WTC11 (cell line): ENCODE results near the gene RGS6. TPM values are rescaled to one million over a fixed set of nuclear protein-coding genes. Genes with fewer than 3 reads are reported as not detected.

Experiments
- ATAC-seq: fragments of 200-7000 bp; cut with Tn5 transposase; 2 replicates; pipeline ENCODE4 v1.10.0; 2021; ENCODE audit warnings: mild to moderate bottlenecking, moderate library complexity
- CTCF ChIA-PET: fragments of 300-600 bp; sonication (Branson Sonifier 250); formaldehyde crosslinking; loops from one replicate; lab custom pipeline; 2021; ENCODE audit warnings: antibody characterized with exemption; lab: Charles Lee
- POLR2A ChIA-PET: fragments of 350-600 bp; sonication (Branson Sonifier 250); formaldehyde crosslinking; loops from one replicate; lab custom pipeline; 2021; ENCODE audit warnings: antibody characterized with exemption; lab: Charles Lee
- DNase-seq: peaks from one replicate; pipeline ENCODE4 v3.0.0; 2021; ENCODE audit warnings: low spot score
- H3K27ac Mint-ChIP-seq: 2 replicates; pipeline ENCODE4 v1.8.0; 2021; ENCODE audit warnings: mixed read lengths
- H3K27me3 Mint-ChIP-seq: 2 replicates; pipeline ENCODE4 v1.8.0; 2021; ENCODE audit warnings: low read depth, mild to moderate bottlenecking, moderate library complexity, mixed read lengths
- H3K36me3 Mint-ChIP-seq: 2 replicates; pipeline ENCODE4 v1.8.0; 2021; ENCODE audit warnings: mixed read lengths
- H3K4me1 Mint-ChIP-seq: 2 replicates; pipeline ENCODE4 v1.8.0; 2022; ENCODE audit warnings: mixed read lengths
- H3K4me3 Mint-ChIP-seq: 2 replicates; pipeline ENCODE4 v1.8.0; 2021; ENCODE audit warnings: mild to moderate bottlenecking, moderate library complexity, mixed read lengths
- H3K9me3 Mint-ChIP-seq: 2 replicates; pipeline ENCODE4 v1.8.0; 2021; ENCODE audit warnings: mixed read lengths
- ATF1 ChIP-seq: sonication (generic); formaldehyde crosslinking; IDR thresholded peaks from 2 replicates; pipeline ENCODE4 v1.8.1; 2023; ENCODE audit warnings: mild to moderate bottlenecking, moderate library complexity, missing genetic modification reagents
- CBFB ChIP-seq: sonication (generic); formaldehyde crosslinking; IDR thresholded peaks from 2 replicates; pipeline ENCODE4 v1.8.1; 2022; ENCODE audit warnings: mild to moderate bottlenecking, low read depth, missing genetic modification reagents
- ETV6 ChIP-seq: sonication (generic); formaldehyde crosslinking; IDR thresholded peaks from 2 replicates; pipeline ENCODE4 v1.8.1; 2022; ENCODE audit warnings: mild to moderate bottlenecking, missing genetic modification reagents
- HMGA2 ChIP-seq: fragments of 250-450 bp; sonication (Bioruptor Pico); IDR thresholded peaks from 2 replicates; pipeline ENCODE4 v1.4.0; 2021; ENCODE audit warnings: mild to moderate bottlenecking, moderate library complexity
- JUN ChIP-seq: sonication (generic); formaldehyde crosslinking; IDR thresholded peaks from 2 replicates; pipeline ENCODE4 v1.8.0; 2023; ENCODE audit warnings: mild to moderate bottlenecking, missing genetic modification reagents
- NR3C1 ChIP-seq: sonication (generic); formaldehyde crosslinking; conservative IDR thresholded peaks from 2 replicates; pipeline ENCODE4 v1.8.1; 2023; ENCODE audit warnings: low read depth, mild to moderate bottlenecking, missing genetic modification reagents
- OVOL2 ChIP-seq: fragments of 250-450 bp; sonication (Bioruptor Pico); IDR thresholded peaks from 2 replicates; pipeline ENCODE4 v1.9.0; 2021; ENCODE audit warnings: mild to moderate bottlenecking, borderline replicate concordance
- RELA ChIP-seq: sonication (generic); formaldehyde crosslinking; IDR thresholded peaks from 2 replicates; pipeline ENCODE4 v1.8.1; 2022; ENCODE audit warnings: missing genetic modification reagents, mild to moderate bottlenecking, borderline replicate concordance
- TP53 ChIP-seq: sonication (generic); formaldehyde crosslinking; IDR thresholded peaks from 2 replicates; pipeline ENCODE4 v1.8.1; 2023; ENCODE audit warnings: mild to moderate bottlenecking, missing genetic modification reagents
- ZNF396 ChIP-seq: fragments of 250-450 bp; sonication (Bioruptor Pico); IDR thresholded peaks from 2 replicates; pipeline ENCODE4 v1.8.0; 2021; ENCODE audit warnings: mild to moderate bottlenecking, moderate library complexity, borderline replicate concordance
- ZNF671 ChIP-seq: fragments of 250-450 bp; sonication (Bioruptor Pico); IDR thresholded peaks from 2 replicates; pipeline ENCODE4 v1.8.0; 2021; ENCODE audit warnings: mild to moderate bottlenecking
- total RNA-seq: library from RNA; stranded (reverse); gene quantifications from 3 replicates; pipeline ENCODE4 v1.2.3, GENCODE V29; 2021
- TF ChIP-seq, protein P1 (sequence below): sonication (generic); formaldehyde crosslinking; conservative IDR thresholded peaks from 2 replicates; pipeline ENCODE4 v1.8.1; 2022; ENCODE audit warnings: mild to moderate bottlenecking, missing genetic modification reagents
- TF ChIP-seq, protein P2 (sequence below): sonication (generic); formaldehyde crosslinking; IDR thresholded peaks from 2 replicates; pipeline ENCODE4 v1.8.0; 2023; ENCODE audit warnings: missing genetic modification reagents
- TF ChIP-seq, protein P3 (sequence below): sonication (generic); formaldehyde crosslinking; conservative IDR thresholded peaks from 2 replicates; pipeline ENCODE4 v1.8.1; 2023; ENCODE audit warnings: mild to moderate bottlenecking, low read depth, missing genetic modification reagents, moderate library complexity
- TF ChIP-seq, protein P4 (sequence below): sonication (generic); formaldehyde crosslinking; IDR thresholded peaks from 2 replicates; pipeline ENCODE4 v1.8.0; 2022; ENCODE audit warnings: mild to moderate bottlenecking, missing genetic modification reagents
- TF ChIP-seq, protein P5 (sequence below): sonication (generic); formaldehyde crosslinking; IDR thresholded peaks from 2 replicates; pipeline ENCODE4 v1.8.1; 2023; ENCODE audit warnings: mild to moderate bottlenecking, missing genetic modification reagents
- TF ChIP-seq, protein P6 (sequence below): fragments of 250-450 bp; sonication (Bioruptor Pico); IDR thresholded peaks from 2 replicates; pipeline ENCODE4 v1.9.0; 2021; ENCODE audit warnings: mild to moderate bottlenecking
- TF ChIP-seq, protein P7 (sequence below): sonication (generic); formaldehyde crosslinking; IDR thresholded peaks from 2 replicates; pipeline ENCODE4 v1.8.1; 2022; ENCODE audit warnings: low read depth, missing genetic modification reagents, borderline replicate concordance
- TF ChIP-seq, protein P8 (sequence below): fragments of 250-450 bp; sonication (Bioruptor Pico); conservative IDR thresholded peaks from 2 replicates; pipeline ENCODE4 v1.9.0; 2021; ENCODE audit warnings: mild to moderate bottlenecking

The RGS6 gene
- total RNA-seq, 1 experiment from 2014 or later: 1.0 TPM

DNA sequence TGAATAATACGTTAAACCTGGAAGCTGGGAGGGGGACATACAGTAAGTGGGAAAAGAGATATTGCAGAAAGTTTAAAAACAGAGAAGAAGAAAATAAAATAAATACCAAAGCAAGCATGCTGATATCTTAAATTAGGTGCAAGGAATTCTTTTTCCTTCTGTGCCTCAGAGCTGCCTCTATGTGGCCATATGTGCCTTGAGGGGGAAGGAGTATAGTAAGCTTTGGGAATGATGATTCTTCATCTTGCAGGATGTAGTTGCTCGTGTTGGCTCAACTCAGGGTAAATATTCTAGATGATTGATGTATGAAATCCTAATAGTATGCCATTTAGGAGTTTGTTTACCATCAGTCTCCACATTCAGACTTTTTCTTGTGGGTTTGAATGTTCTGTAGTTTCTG is 251.4 kb downstream of the RGS6 start:
- POLR2A ChIA-PET: no interaction called here
- Mint-ChIP-seq H3K27ac (no peak overlapping the region), H3K4me3 (no peak overlapping the region), H3K27me3 (no peaks in the 10 kb centered on the region), H3K4me1 (peaks cover 26% of the 10 kb centered on the region), H3K36me3 (peaks cover 20% of the 10 kb centered on the region), H3K9me3 (peaks cover 24% of the 10 kb centered on the region)
- TF ChIP-seq CBFB (CRISPR knock-in tag) (no peak), ATF1 (CRISPR knock-in tag) (no peak), ZNF396 (no peak), HMGA2 (CRISPR knock-in tag) (no peak), NR3C1 (CRISPR knock-in tag) (no peak), TP53 (CRISPR knock-in tag) (no peak), OVOL2 (CRISPR knock-in tag) (no peak), ZNF671 (CRISPR knock-in tag) (no peak), RELA (CRISPR knock-in tag) (no peak), ETV6 (CRISPR knock-in tag) (no peak), JUN (CRISPR knock-in tag) (no peak)
- TF ChIP-seq, protein P1, sequence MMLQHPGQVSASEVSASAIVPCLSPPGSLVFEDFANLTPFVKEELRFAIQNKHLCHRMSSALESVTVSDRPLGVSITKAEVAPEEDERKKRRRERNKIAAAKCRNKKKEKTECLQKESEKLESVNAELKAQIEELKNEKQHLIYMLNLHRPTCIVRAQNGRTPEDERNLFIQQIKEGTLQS (CRISPR knock-in tag): no peak
- TF ChIP-seq, protein P2, sequence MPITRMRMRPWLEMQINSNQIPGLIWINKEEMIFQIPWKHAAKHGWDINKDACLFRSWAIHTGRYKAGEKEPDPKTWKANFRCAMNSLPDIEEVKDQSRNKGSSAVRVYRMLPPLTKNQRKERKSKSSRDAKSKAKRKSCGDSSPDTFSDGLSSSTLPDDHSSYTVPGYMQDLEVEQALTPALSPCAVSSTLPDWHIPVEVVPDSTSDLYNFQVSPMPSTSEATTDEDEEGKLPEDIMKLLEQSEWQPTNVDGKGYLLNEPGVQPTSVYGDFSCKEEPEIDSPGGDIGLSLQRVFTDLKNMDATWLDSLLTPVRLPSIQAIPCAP (CRISPR knock-in tag): no peak
- TF ChIP-seq, protein P3, sequence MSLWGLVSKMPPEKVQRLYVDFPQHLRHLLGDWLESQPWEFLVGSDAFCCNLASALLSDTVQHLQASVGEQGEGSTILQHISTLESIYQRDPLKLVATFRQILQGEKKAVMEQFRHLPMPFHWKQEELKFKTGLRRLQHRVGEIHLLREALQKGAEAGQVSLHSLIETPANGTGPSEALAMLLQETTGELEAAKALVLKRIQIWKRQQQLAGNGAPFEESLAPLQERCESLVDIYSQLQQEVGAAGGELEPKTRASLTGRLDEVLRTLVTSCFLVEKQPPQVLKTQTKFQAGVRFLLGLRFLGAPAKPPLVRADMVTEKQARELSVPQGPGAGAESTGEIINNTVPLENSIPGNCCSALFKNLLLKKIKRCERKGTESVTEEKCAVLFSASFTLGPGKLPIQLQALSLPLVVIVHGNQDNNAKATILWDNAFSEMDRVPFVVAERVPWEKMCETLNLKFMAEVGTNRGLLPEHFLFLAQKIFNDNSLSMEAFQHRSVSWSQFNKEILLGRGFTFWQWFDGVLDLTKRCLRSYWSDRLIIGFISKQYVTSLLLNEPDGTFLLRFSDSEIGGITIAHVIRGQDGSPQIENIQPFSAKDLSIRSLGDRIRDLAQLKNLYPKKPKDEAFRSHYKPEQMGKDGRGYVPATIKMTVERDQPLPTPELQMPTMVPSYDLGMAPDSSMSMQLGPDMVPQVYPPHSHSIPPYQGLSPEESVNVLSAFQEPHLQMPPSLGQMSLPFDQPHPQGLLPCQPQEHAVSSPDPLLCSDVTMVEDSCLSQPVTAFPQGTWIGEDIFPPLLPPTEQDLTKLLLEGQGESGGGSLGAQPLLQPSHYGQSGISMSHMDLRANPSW: no peak
- TF ChIP-seq, protein P4, sequence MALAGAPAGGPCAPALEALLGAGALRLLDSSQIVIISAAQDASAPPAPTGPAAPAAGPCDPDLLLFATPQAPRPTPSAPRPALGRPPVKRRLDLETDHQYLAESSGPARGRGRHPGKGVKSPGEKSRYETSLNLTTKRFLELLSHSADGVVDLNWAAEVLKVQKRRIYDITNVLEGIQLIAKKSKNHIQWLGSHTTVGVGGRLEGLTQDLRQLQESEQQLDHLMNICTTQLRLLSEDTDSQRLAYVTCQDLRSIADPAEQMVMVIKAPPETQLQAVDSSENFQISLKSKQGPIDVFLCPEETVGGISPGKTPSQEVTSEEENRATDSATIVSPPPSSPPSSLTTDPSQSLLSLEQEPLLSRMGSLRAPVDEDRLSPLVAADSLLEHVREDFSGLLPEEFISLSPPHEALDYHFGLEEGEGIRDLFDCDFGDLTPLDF (CRISPR knock-in tag): no peak
- TF ChIP-seq, protein P5, sequence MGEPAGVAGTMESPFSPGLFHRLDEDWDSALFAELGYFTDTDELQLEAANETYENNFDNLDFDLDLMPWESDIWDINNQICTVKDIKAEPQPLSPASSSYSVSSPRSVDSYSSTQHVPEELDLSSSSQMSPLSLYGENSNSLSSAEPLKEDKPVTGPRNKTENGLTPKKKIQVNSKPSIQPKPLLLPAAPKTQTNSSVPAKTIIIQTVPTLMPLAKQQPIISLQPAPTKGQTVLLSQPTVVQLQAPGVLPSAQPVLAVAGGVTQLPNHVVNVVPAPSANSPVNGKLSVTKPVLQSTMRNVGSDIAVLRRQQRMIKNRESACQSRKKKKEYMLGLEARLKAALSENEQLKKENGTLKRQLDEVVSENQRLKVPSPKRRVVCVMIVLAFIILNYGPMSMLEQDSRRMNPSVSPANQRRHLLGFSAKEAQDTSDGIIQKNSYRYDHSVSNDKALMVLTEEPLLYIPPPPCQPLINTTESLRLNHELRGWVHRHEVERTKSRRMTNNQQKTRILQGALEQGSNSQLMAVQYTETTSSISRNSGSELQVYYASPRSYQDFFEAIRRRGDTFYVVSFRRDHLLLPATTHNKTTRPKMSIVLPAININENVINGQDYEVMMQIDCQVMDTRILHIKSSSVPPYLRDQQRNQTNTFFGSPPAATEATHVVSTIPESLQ (CRISPR knock-in tag): no peak
- TF ChIP-seq, protein P6, sequence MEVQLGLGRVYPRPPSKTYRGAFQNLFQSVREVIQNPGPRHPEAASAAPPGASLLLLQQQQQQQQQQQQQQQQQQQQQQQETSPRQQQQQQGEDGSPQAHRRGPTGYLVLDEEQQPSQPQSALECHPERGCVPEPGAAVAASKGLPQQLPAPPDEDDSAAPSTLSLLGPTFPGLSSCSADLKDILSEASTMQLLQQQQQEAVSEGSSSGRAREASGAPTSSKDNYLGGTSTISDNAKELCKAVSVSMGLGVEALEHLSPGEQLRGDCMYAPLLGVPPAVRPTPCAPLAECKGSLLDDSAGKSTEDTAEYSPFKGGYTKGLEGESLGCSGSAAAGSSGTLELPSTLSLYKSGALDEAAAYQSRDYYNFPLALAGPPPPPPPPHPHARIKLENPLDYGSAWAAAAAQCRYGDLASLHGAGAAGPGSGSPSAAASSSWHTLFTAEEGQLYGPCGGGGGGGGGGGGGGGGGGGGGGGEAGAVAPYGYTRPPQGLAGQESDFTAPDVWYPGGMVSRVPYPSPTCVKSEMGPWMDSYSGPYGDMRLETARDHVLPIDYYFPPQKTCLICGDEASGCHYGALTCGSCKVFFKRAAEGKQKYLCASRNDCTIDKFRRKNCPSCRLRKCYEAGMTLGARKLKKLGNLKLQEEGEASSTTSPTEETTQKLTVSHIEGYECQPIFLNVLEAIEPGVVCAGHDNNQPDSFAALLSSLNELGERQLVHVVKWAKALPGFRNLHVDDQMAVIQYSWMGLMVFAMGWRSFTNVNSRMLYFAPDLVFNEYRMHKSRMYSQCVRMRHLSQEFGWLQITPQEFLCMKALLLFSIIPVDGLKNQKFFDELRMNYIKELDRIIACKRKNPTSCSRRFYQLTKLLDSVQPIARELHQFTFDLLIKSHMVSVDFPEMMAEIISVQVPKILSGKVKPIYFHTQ (CRISPR knock-in tag): no peak
- TF ChIP-seq, protein P7, sequence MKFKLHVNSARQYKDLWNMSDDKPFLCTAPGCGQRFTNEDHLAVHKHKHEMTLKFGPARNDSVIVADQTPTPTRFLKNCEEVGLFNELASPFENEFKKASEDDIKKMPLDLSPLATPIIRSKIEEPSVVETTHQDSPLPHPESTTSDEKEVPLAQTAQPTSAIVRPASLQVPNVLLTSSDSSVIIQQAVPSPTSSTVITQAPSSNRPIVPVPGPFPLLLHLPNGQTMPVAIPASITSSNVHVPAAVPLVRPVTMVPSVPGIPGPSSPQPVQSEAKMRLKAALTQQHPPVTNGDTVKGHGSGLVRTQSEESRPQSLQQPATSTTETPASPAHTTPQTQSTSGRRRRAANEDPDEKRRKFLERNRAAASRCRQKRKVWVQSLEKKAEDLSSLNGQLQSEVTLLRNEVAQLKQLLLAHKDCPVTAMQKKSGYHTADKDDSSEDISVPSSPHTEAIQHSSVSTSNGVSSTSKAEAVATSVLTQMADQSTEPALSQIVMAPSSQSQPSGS: no peak
- TF ChIP-seq, protein P8, sequence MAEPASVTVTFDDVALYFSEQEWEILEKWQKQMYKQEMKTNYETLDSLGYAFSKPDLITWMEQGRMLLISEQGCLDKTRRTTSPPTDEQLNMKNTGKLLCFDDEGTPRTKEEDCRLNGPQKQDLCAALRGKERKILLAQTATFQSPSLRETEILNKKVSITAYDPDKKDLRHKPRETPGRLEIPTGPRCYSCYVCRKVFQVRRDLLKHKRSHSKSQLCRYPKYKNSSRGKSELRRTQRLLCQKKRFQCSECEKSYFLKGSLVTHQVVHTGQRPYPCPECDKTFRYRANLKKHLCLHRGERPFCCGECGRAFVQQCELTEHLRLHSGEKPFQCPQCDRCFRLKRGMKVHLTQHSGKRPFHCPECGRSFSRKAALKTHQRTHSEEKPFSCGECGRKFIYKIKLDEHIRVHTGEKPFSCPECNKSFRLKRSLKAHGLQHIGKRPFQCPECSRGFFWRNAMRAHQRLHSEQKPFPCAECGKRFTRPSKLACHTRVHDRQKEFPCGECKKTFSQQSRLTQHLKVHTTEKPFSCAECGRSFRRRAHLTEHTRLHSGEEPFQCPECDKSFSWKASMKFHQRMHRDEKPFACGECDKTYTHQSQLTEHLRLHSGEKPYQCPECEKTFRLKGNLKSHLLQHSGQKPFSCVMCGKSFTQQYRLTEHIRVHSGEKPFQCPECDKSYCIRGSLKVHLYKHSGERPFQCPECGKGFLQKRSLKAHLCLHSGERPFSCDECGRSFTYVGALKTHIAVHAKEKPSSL: no peak
- no peak for ATAC-seq
- no peak for DNase-seq
- CTCF ChIA-PET: no interaction called here
